Measurements from ENCODE around the gene SLC17A2.

- TF ChIP-seq CTCF (conservative IDR thresholded peaks at IDR 0.05; ENCODE audit: low read depth, low read length) (no peak), POLR2A (IDR thresholded peaks at IDR 0.05; ENCODE audit: low read depth, low read length) (no peak), FOS (IDR thresholded peaks at IDR 0.05; ENCODE audit: low read depth, low read length) (no peak), MXI1 (IDR thresholded peaks at IDR 0.05; ENCODE audit: borderline replicate concordance, low read depth, low read length) (no peak), CEBPB (IDR thresholded peaks at IDR 0.05; ENCODE audit: low read depth, low read length) (no peak), MAFK (IDR thresholded peaks at IDR 0.05; ENCODE audit: low read depth, low read length) (no peak), NFE2L2 (IDR thresholded peaks at IDR 0.05; ENCODE audit: low read depth, low read length) (no peak), MAZ (IDR thresholded peaks at IDR 0.05; ENCODE audit: borderline replicate concordance, low read depth, low read length) (no peak), BHLHE40 (IDR thresholded peaks at IDR 0.05; ENCODE audit: low read depth, low read length) (no peak)
Measured at GRCh38 chr6:25866011-25866410, 64.5 kb downstream of the SLC17A2 start.

All from IMR-90 (cell line).